HG02943 (cell line): ENCODE results near the gene ANKDD1A.

ENCODE experiments used
- ATAC-seq: cut with Tn5 transposase; IDR thresholded peaks from one replicate; pipeline ENCODE4 v1.9.1; 2021; ENCODE audit warnings: mild to moderate bottlenecking, low read depth, moderate library complexity; ENCODE audit not compliant: unreplicated experiment

Gene ANKDD1A

GRCh38 chr15:65006876-65007275, 95.2 kb downstream of the ANKDD1A start:
- ATAC-seq: no peak
